ENCODE measurements around the gene SYNCRIP. TPM values are rescaled to one million over a fixed set of nuclear protein-coding genes. Genes with fewer than 3 reads are reported as not detected.
"Not testable (repeated sequence)": the region's sequence is repeated elsewhere in the genome, so short reads cannot be mapped to it uniquely, and the experiment has no call there.

The SYNCRIP gene
- total RNA-seq, 2 donors from 2014 or later, result 27.0 to 36.1 TPM

GRCh38 chr6:85569323-85569722 is 73.4 kb downstream of the SYNCRIP start:
- Histone ChIP-seq H3K27ac (no peak overlapping the region), H3K4me1 (no peaks in the 10 kb centered on the region), H3K27me3 (no peaks in the 10 kb centered on the region), H3K4me3 (no peak overlapping the region), H3K9me3 (no peaks in the 10 kb centered on the region), H3K36me3 (replicated peaks in 1 of 2; ENCODE audit: insufficient read depth in 1 of 2, low read depth in 2 of 2) (peaks cover 0 to 3% of the 10 kb centered on the region in 2 donors)
- TF ChIP-seq CTCF (IDR thresholded peaks at IDR 0.05) (no peak), POLR2A (IDR thresholded peaks at IDR 0.05) (no peak)
- ATAC-seq, result no peak
- DNase-seq, result no peak
- intact Hi-C loops (cut with DNase I), result no loop called here

- ATAC-seq, result no peak
Measured at GRCh38 chr6:85568411-85568810, 74.3 kb downstream of the SYNCRIP start.

GRCh38 chr6:85565736-85566135 is 77.0 kb downstream of the SYNCRIP start:
- H3K27me3 ChIP-seq, result no peaks in the 10 kb centered on the region
- intact Hi-C loops (cut with DNase I), result no loop called here
- H3K4me1 ChIP-seq, result no peaks in the 10 kb centered on the region
- no peaks in the 10 kb centered on the region for H3K9me3 ChIP-seq
- TF ChIP-seq POLR2A (IDR thresholded peaks at IDR 0.05), result no peak
- no peak for TF ChIP-seq CTCF (IDR thresholded peaks at IDR 0.05)
- DNase-seq (no peak), ATAC-seq (no peak)
- H3K4me3 ChIP-seq, result no peak overlapping the region
- H3K27ac ChIP-seq, result no peak overlapping the region
- WGBS, 2 donors, result 24 to 27% methylated on average over 1 of the region's 1 CpG
- peaks cover under 1 to 3% of the 10 kb centered on the region in 2 donors for H3K36me3 ChIP-seq (replicated peaks in 1 of 2; ENCODE audit: insufficient read depth in 1 of 2, low read depth in 2 of 2)

More at GRCh38 chr6:85568411-85568810, 74.3 kb downstream of the SYNCRIP start:
- intact Hi-C loops (cut with DNase I), result no loop called here
- TF ChIP-seq CTCF (IDR thresholded peaks at IDR 0.05), result no peak
- no peak for TF ChIP-seq POLR2A (IDR thresholded peaks at IDR 0.05)
- WGBS, 2 donors, result 85 to 90% methylated on average over 6 of the region's 6 CpGs
- Histone ChIP-seq H3K27me3 (no peaks in the 10 kb centered on the region), H3K36me3 (replicated peaks in 1 of 2; ENCODE audit: insufficient read depth in 1 of 2, low read depth in 2 of 2) (peaks cover 0 to 3% of the 10 kb centered on the region in 2 donors), H3K27ac (no peak overlapping the region), H3K9me3 (no peaks in the 10 kb centered on the region), H3K4me1 (no peaks in the 10 kb centered on the region), H3K4me3 (no peak overlapping the region)
- no peak for DNase-seq

- H3K36me3 ChIP-seq (replicated peaks in 1 of 2; ENCODE audit: insufficient read depth in 1 of 2, low read depth in 2 of 2); ATAC-seq: not testable (repeated sequence)
- WGBS, 2 donors, result 90 to 100% methylated on average over 2 of the region's 2 CpGs
Measured at GRCh38 chr6:85564223-85564622, 78.5 kb downstream of the SYNCRIP start.

More at GRCh38 chr6:85564223-85564622, 78.5 kb downstream of the SYNCRIP start:
- H3K27me3 ChIP-seq; DNase-seq; H3K4me3 ChIP-seq; H3K9me3 ChIP-seq; H3K27ac ChIP-seq; intact Hi-C loops (cut with DNase I); H3K4me1 ChIP-seq: not testable (repeated sequence)

Small RNA genes lying within 50 kb of the gene (small RNA-seq; reads per million reads assigned to genes)
- gene SNORD50B, result not detected

Other genes starting within 250 kb of the SYNCRIP start
- gene NT5E, start 192.8 kb downstream of the SYNCRIP start, total RNA-seq, result 1 to 10 TPM; 3.1 to 4.0 TPM
- gene SNX14, start 49.0 kb downstream of the SYNCRIP start, total RNA-seq, result 10 to 100 TPM; 41.8 to 68.6 TPM